Measurements from ENCODE around the gene PIBF1.

DNA sequence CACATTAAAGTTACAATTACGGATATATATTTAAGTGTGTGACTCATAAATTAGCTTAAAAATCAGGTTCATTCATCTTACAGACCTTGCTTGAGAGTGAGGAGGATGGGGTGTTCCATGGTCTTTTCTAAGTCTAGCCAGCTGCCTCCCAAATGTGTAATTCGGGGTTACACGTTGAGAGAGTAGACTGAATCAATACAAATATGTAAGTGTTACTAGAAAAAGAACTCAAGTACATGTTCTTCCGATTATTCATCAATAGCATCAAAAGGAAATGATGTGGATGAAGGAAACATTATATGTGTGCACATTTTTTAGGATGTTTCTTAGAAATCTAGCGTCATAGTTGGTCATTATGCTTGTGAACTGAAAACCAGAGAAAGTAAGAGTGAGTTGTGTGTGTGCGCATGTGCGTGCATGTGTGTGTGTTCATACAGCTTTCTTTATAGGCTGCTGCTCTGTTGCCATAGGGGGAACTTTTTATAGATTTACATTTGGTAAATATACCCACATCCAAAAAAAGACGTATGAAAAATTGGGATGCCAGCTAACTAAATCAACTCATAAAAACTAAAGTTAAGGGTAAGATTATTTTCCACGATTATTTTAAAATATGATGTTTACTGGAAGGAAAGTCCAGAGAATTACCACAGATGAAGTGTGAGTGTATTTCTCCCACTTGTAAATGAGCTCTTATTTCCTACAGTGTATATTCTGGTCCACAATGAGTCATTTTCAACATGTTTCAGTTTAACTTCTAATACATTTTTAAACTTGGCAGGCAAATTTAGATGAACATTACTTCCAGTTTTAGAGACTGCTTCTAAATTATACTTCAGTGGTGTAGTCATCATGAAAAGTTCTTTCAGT lies 82.4 kb downstream of the PIBF1 start:
- TF ChIP-seq EGR1 (IDR thresholded peaks at IDR 0.05; ENCODE audit: low read depth in 2 of 2) (no peak), TAF1 (conservative IDR thresholded peaks at IDR 0.05) (no peak)
- TF ChIP-seq, protein P1, sequence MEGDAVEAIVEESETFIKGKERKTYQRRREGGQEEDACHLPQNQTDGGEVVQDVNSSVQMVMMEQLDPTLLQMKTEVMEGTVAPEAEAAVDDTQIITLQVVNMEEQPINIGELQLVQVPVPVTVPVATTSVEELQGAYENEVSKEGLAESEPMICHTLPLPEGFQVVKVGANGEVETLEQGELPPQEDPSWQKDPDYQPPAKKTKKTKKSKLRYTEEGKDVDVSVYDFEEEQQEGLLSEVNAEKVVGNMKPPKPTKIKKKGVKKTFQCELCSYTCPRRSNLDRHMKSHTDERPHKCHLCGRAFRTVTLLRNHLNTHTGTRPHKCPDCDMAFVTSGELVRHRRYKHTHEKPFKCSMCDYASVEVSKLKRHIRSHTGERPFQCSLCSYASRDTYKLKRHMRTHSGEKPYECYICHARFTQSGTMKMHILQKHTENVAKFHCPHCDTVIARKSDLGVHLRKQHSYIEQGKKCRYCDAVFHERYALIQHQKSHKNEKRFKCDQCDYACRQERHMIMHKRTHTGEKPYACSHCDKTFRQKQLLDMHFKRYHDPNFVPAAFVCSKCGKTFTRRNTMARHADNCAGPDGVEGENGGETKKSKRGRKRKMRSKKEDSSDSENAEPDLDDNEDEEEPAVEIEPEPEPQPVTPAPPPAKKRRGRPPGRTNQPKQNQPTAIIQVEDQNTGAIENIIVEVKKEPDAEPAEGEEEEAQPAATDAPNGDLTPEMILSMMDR (IDR thresholded peaks at IDR 0.05; ENCODE audit: low read depth, low read length, missing input control) = no peak
